ENCODE measurements around the gene MRPS35. TPM values are rescaled to one million over a fixed set of nuclear protein-coding genes. Genes with fewer than 3 reads are reported as not detected.

Gene MRPS35
- total RNA-seq, 4 donors from 2014 or later, result 30.7 to 78.8 (median 63.8) TPM

- Histone ChIP-seq H3K4me3 (no peak overlapping the region), H3K4me1 (no peaks in the 10 kb centered on the region), H3K27me3 (no peaks in the 10 kb centered on the region), H3K9me3 (no peaks in the 10 kb centered on the region), H3K27ac (no peak overlapping the region), H3K36me3 (no peaks in the 10 kb centered on the region)
- no peak for TF ChIP-seq POLR2A (IDR thresholded peaks at IDR 0.05)
- TF ChIP-seq EP300 (IDR thresholded peaks at IDR 0.05; ENCODE audit: low read depth), result no peak
- no peak for TF ChIP-seq CTCF (IDR thresholded peaks at IDR 0.05)
- no peak for TF ChIP-seq POLR2AphosphoS5 (IDR thresholded peaks at IDR 0.05)
- in situ Hi-C loops (cut with MboI; ENCODE audit: low pct_ligation_motif_present in 1 of 4, low pct_unique_long_range_greater_than_20kb in 1 of 4, low sequenced_read_pairs in 3 of 4), result no loop called here
- intact Hi-C loops (cut with DNase I; ENCODE audit: low total_unique reads), result no loop called here
- WGBS, 2 donors (ENCODE audit: low coverage in 1 of 2), result 85 to 94% methylated on average over 2 of the region's 2 CpGs
- DNase-seq, result no peak
Measured at GRCh38 chr12:27762757-27763156, 52.1 kb downstream of the MRPS35 start.

- no peak for TF ChIP-seq CTCF (IDR thresholded peaks at IDR 0.05)
- no peak for TF ChIP-seq POLR2A (IDR thresholded peaks at IDR 0.05)
- TF ChIP-seq EP300 (IDR thresholded peaks at IDR 0.05; ENCODE audit: low read depth), result no peak
- TF ChIP-seq POLR2AphosphoS5 (IDR thresholded peaks at IDR 0.05), result no peak
- WGBS, 2 donors (ENCODE audit: low coverage in 1 of 2), result 79 to 86% methylated on average over 2 to 3 of the region's 3 CpGs
- Histone ChIP-seq H3K4me1 (no peaks in the 10 kb centered on the region), H3K27ac (no peak overlapping the region), H3K9me3 (no peaks in the 10 kb centered on the region), H3K36me3 (no peaks in the 10 kb centered on the region), H3K27me3 (no peaks in the 10 kb centered on the region), H3K4me3 (no peak overlapping the region)
- in situ Hi-C loops (cut with MboI; ENCODE audit: low pct_ligation_motif_present in 1 of 4, low pct_unique_long_range_greater_than_20kb in 1 of 4, low sequenced_read_pairs in 3 of 4) (no loop called here), intact Hi-C loops (cut with DNase I; ENCODE audit: low total_unique reads) (no loop called here)
- DNase-seq, result no peak
Measured at GRCh38 chr12:27766587-27766986, 56.0 kb downstream of the MRPS35 start.

GRCh38 chr12:27769142-27769673 is 58.6 kb downstream of the MRPS35 start:
- WGBS, 2 donors (ENCODE audit: low coverage in 1 of 2), result 60 to 73% methylated on average over 8 of the region's 8 CpGs
- DNase-seq, result no peak
- no peaks in the 10 kb centered on the region for H3K27me3 ChIP-seq
- H3K27ac ChIP-seq, result no peak overlapping the region
- H3K36me3 ChIP-seq, result no peaks in the 10 kb centered on the region
- TF ChIP-seq EP300 (IDR thresholded peaks at IDR 0.05; ENCODE audit: low read depth) (no peak), POLR2AphosphoS5 (IDR thresholded peaks at IDR 0.05) (no peak), POLR2A (IDR thresholded peaks at IDR 0.05) (no peak), CTCF (IDR thresholded peaks at IDR 0.05) (no peak)
- intact Hi-C loops (cut with DNase I; ENCODE audit: low total_unique reads) (no loop called here), in situ Hi-C loops (cut with MboI; ENCODE audit: low pct_ligation_motif_present in 1 of 4, low pct_unique_long_range_greater_than_20kb in 1 of 4, low sequenced_read_pairs in 3 of 4) (no loop called here)
- no peaks in the 10 kb centered on the region for H3K4me1 ChIP-seq
- no peak overlapping the region for H3K4me3 ChIP-seq
- no peaks in the 10 kb centered on the region for H3K9me3 ChIP-seq

GRCh38 chr12:27771481-27772327 is 61.1 kb downstream of the MRPS35 start:
- no peaks in the 10 kb centered on the region for H3K4me1 ChIP-seq
- intact Hi-C loops (cut with DNase I; ENCODE audit: low total_unique reads), result no loop called here
- no peaks in the 10 kb centered on the region for H3K9me3 ChIP-seq
- no peak for TF ChIP-seq CTCF (IDR thresholded peaks at IDR 0.05)
- TF ChIP-seq EP300 (IDR thresholded peaks at IDR 0.05; ENCODE audit: low read depth), result no peak
- TF ChIP-seq POLR2AphosphoS5 (IDR thresholded peaks at IDR 0.05), result no peak
- no peak for TF ChIP-seq POLR2A (IDR thresholded peaks at IDR 0.05)
- in situ Hi-C loops (cut with MboI; ENCODE audit: low pct_ligation_motif_present in 1 of 4, low pct_unique_long_range_greater_than_20kb in 1 of 4, low sequenced_read_pairs in 3 of 4), result no loop called here
- WGBS, 2 donors (ENCODE audit: low coverage in 1 of 2), result 80 to 90% methylated on average over 3 of the region's 3 CpGs
- no peak overlapping the region for H3K4me3 ChIP-seq
- no peak overlapping the region for H3K27ac ChIP-seq
- H3K36me3 ChIP-seq, result no peaks in the 10 kb centered on the region
- no peak for DNase-seq
- no peaks in the 10 kb centered on the region for H3K27me3 ChIP-seq

Data from transverse colon (tissue), 4 donors.